Trophoblast cell (in vitro differentiated cells and primary cell): Measurements from ENCODE around the gene STRBP.

Experiments used
- DNase-seq, 2 donors: peaks; one replicate each; pipeline ENCODE4 v3.0.0-alpha.2; 2016
- H2AFZ ChIP-seq: 2 replicates; pipeline ENCODE4 v1.6.1; 2013; ENCODE audit warnings: low read length, moderate library complexity, mild to moderate bottlenecking; ENCODE audit not compliant: insufficient read depth, poor library complexity
- H2AK5ac ChIP-seq: 2 replicates; pipeline ENCODE4 v1.6.1; 2013; ENCODE audit warnings: mild to moderate bottlenecking, low read length
- H2BK120ac ChIP-seq: 2 replicates; pipeline ENCODE4 v1.6.1; 2013; ENCODE audit warnings: low read length, mild to moderate bottlenecking, moderate library complexity; ENCODE audit not compliant: insufficient read depth, poor library complexity
- H2BK12ac ChIP-seq: 2 replicates; pipeline ENCODE4 v1.6.1; 2013; ENCODE audit warnings: mild to moderate bottlenecking, low read length, moderate library complexity
- H2BK5ac ChIP-seq: 2 replicates; pipeline ENCODE4 v1.6.1; 2013; ENCODE audit warnings: low read length, low read depth, moderate library complexity, mild to moderate bottlenecking; ENCODE audit not compliant: poor library complexity
- H3K14ac ChIP-seq: 2 replicates; pipeline ENCODE4 v1.6.1; 2013; ENCODE audit warnings: mild to moderate bottlenecking, low read length
- H3K18ac ChIP-seq: 2 replicates; pipeline ENCODE4 v1.6.1; 2013; ENCODE audit warnings: mild to moderate bottlenecking, low read length
- H3K23ac ChIP-seq: 2 replicates; pipeline ENCODE4 v1.6.1; 2013; ENCODE audit warnings: low read length
- H3K27ac ChIP-seq: 2 replicates; pipeline ENCODE4 v1.5.1; 2013; ENCODE audit warnings: low read depth, mild to moderate bottlenecking, inconsistent platforms, low read length, moderate library complexity
- H3K27me3 ChIP-seq: 2 replicates; pipeline ENCODE4 v1.6.1; 2013; ENCODE audit warnings: inconsistent platforms, mild to moderate bottlenecking, low read length, moderate library complexity; ENCODE audit not compliant: insufficient read depth
- H3K36me3 ChIP-seq, 2 experiments: 1 replicate in 1 of 2; 2 replicates in 1 of 2; pipeline ENCODE4 v1.6.1; 2013; ENCODE audit warnings: low read length in 2 of 2, mild to moderate bottlenecking in 2 of 2, moderate library complexity in 1 of 2; ENCODE audit not compliant: insufficient read depth in 2 of 2, control insufficient read depth in 1 of 2
- H3K4ac ChIP-seq: 2 replicates; pipeline ENCODE4 v1.6.1; 2013; ENCODE audit warnings: low read depth, mild to moderate bottlenecking, low read length, moderate library complexity
- H3K4me1 ChIP-seq, 2 experiments: 1 replicate in 1 of 2; 2 replicates in 1 of 2; pipeline ENCODE4 v1.6.1; 2013; ENCODE audit warnings: low read length in 2 of 2, mild to moderate bottlenecking in 2 of 2, moderate library complexity in 1 of 2; ENCODE audit not compliant: insufficient read depth in 2 of 2, control insufficient read depth in 1 of 2
- H3K4me2 ChIP-seq: 2 replicates; pipeline ENCODE4 v1.6.1; 2013; ENCODE audit warnings: inconsistent platforms, mild to moderate bottlenecking, low read length, moderate library complexity
- H3K4me3 ChIP-seq: 2 replicates; pipeline ENCODE4 v1.5.1; 2013; ENCODE audit warnings: mild to moderate bottlenecking, low read depth, low read length, inconsistent platforms
- H3K79me1 ChIP-seq: one replicate; pipeline ENCODE4 v1.6.1; 2013; ENCODE audit warnings: low read length
- H3K79me2 ChIP-seq: 2 replicates; pipeline ENCODE4 v1.6.1; 2013; ENCODE audit warnings: low read length, mild to moderate bottlenecking; ENCODE audit not compliant: control insufficient read depth, insufficient read depth, poor library complexity
- H3K9ac ChIP-seq: 2 replicates; pipeline ENCODE4 v1.6.1; 2013; ENCODE audit warnings: mild to moderate bottlenecking, low read length
- H3K9me3 ChIP-seq: 2 replicates; pipeline ENCODE4 v1.6.1; 2013; ENCODE audit warnings: low read depth, mild to moderate bottlenecking, control low read depth, inconsistent platforms, low read length; ENCODE audit not compliant: insufficient read depth
- H4K12ac ChIP-seq: 2 replicates; pipeline ENCODE4 v1.6.1; 2013; ENCODE audit warnings: low read depth, mild to moderate bottlenecking, low read length, moderate library complexity
- H4K8ac ChIP-seq: 2 replicates; pipeline ENCODE4 v1.6.1; 2013; ENCODE audit warnings: low read depth, mild to moderate bottlenecking, low read length, moderate library complexity
- H4K91ac ChIP-seq: one replicate; pipeline ENCODE4 v1.6.1; 2013; ENCODE audit warnings: low read depth, mild to moderate bottlenecking, low read length, moderate library complexity
- WGBS: extraction: QIAGEN DNeasy Blood & Tissue Kit; methylation state at CpG from one replicate; pipeline ENCODE4 v1.1.7; 2013; ENCODE audit warnings: missing lambda C conversion rate; ENCODE audit not compliant: insufficient read length, insufficient coverage; ENCODE audit errors: extremely low coverage; 5-methylcytosine and 5-hydroxymethylcytosine counted together

STRBP gene

GRCh38 chr9:123231421-123231820 lies 37.0 kb downstream of the STRBP start:
- H2BK5ac ChIP-seq: no peak overlapping the region
- no CpG with 5 or more reads among the region's 1 CpG for WGBS
- no peaks in the 10 kb centered on the region for H3K36me3 ChIP-seq
- H3K79me1 ChIP-seq: no peaks in the 10 kb centered on the region
- no peak overlapping the region for H2BK12ac ChIP-seq
- H3K9me3 ChIP-seq: no peaks in the 10 kb centered on the region
- H3K14ac ChIP-seq: no peak overlapping the region
- H4K8ac ChIP-seq: no peak overlapping the region
- H3K9ac ChIP-seq: no peak overlapping the region
- no peak overlapping the region for H4K12ac ChIP-seq
- H3K23ac ChIP-seq: no peak overlapping the region
- H3K4ac ChIP-seq: no peak overlapping the region
- H3K79me2 ChIP-seq: no peaks in the 10 kb centered on the region
- H3K4me2 ChIP-seq: no peak overlapping the region
- H2AFZ ChIP-seq: no peak overlapping the region
- no peak overlapping the region for H2BK120ac ChIP-seq
- H3K4me3 ChIP-seq: no peak overlapping the region
- no peak overlapping the region for H4K91ac ChIP-seq
- no peak overlapping the region for H2AK5ac ChIP-seq
- H3K27ac ChIP-seq: no peak overlapping the region
- no peaks in the 10 kb centered on the region for H3K27me3 ChIP-seq
- no peak overlapping the region for H3K18ac ChIP-seq
- peaks cover 7% of the 10 kb centered on the region in 2 experiments for H3K4me1 ChIP-seq
- no peak for DNase-seq

GRCh38 chr9:123228967-123229366 lies 39.4 kb downstream of the STRBP start:
- no peak overlapping the region for H3K14ac ChIP-seq
- WGBS: no CpG with 5 or more reads among the region's 4 CpGs

GRCh38 chr9:123225995-123226394 lies 42.4 kb downstream of the STRBP start:
- Histone ChIP-seq H3K4me1 (no peaks in the 10 kb centered on the region), H3K4ac (no peak overlapping the region), H3K4me3 (no peak overlapping the region), H4K8ac (no peak overlapping the region), H2BK12ac (no peak overlapping the region), H3K79me2 (peaks cover 2% of the 10 kb centered on the region), H3K36me3 (no peaks in the 10 kb centered on the region), H3K27me3 (no peaks in the 10 kb centered on the region), H3K27ac (no peak overlapping the region), H2AK5ac (no peak overlapping the region), H3K79me1 (no peaks in the 10 kb centered on the region), H3K9me3 (no peaks in the 10 kb centered on the region), H2AFZ (no peak overlapping the region), H3K9ac (no peak overlapping the region), H4K91ac (no peak overlapping the region), H3K18ac (no peak overlapping the region), H3K14ac (no peak overlapping the region), H2BK5ac (no peak overlapping the region), H3K23ac (no peak overlapping the region), H3K4me2 (no peak overlapping the region), H4K12ac (no peak overlapping the region), H2BK120ac (no peak overlapping the region)
- DNase-seq: peak in 1 of 2 donors; percentile 4
- WGBS: no CpG with 5 or more reads among the region's 4 CpGs

More at GRCh38 chr9:123228967-123229366, 39.4 kb downstream of the STRBP start:
- no peak overlapping the region for H3K18ac ChIP-seq
- no peaks in the 10 kb centered on the region for H3K79me1 ChIP-seq
- H3K4me3 ChIP-seq: no peak overlapping the region
- no peak overlapping the region for H4K8ac ChIP-seq
- no peaks in the 10 kb centered on the region for H3K79me2 ChIP-seq
- no peaks in the 10 kb centered on the region for H3K27me3 ChIP-seq
- H4K12ac ChIP-seq: no peak overlapping the region
- no peak overlapping the region for H3K27ac ChIP-seq
- H3K4me2 ChIP-seq: no peak overlapping the region
- H3K4me1 ChIP-seq: peaks cover 7% of the 10 kb centered on the region in 2 experiments
- no peaks in the 10 kb centered on the region for H3K9me3 ChIP-seq
- no peaks in the 10 kb centered on the region for H3K36me3 ChIP-seq
- DNase-seq: no peak
- H2BK120ac ChIP-seq: no peak overlapping the region
- H2BK5ac ChIP-seq: no peak overlapping the region
- no peak overlapping the region for H3K9ac ChIP-seq
- H4K91ac ChIP-seq: no peak overlapping the region
- H2AFZ ChIP-seq: no peak overlapping the region
- no peak overlapping the region for H2AK5ac ChIP-seq
- H3K23ac ChIP-seq: no peak overlapping the region
- no peak overlapping the region for H2BK12ac ChIP-seq
- no peak overlapping the region for H3K4ac ChIP-seq

GRCh38 chr9:123225374-123225813 lies 43.0 kb downstream of the STRBP start:
- H2BK12ac ChIP-seq: no peak overlapping the region

More at GRCh38 chr9:123225374-123225813, 43.0 kb downstream of the STRBP start:
- H4K12ac ChIP-seq: no peak overlapping the region
- no peaks in the 10 kb centered on the region for H3K4me1 ChIP-seq
- no peak overlapping the region for H3K27ac ChIP-seq
- H2AFZ ChIP-seq: no peak overlapping the region
- H2BK5ac ChIP-seq: no peak overlapping the region
- H2BK120ac ChIP-seq: no peak overlapping the region
- no peak overlapping the region for H3K18ac ChIP-seq
- no peak overlapping the region for H4K91ac ChIP-seq
- no peaks in the 10 kb centered on the region for H3K79me1 ChIP-seq
- H3K27me3 ChIP-seq: no peaks in the 10 kb centered on the region
- peak; percentile 25 to 50 for DNase-seq
- no peak overlapping the region for H3K4ac ChIP-seq
- H4K8ac ChIP-seq: no peak overlapping the region
- H3K4me2 ChIP-seq: no peak overlapping the region
- no peaks in the 10 kb centered on the region for H3K9me3 ChIP-seq
- H3K79me2 ChIP-seq: peaks cover 2% of the 10 kb centered on the region
- no peak overlapping the region for H3K14ac ChIP-seq
- no peaks in the 10 kb centered on the region for H3K36me3 ChIP-seq
- H3K9ac ChIP-seq: no peak overlapping the region
- H2AK5ac ChIP-seq: no peak overlapping the region
- WGBS: no CpG with 5 or more reads among the region's 4 CpGs
- no peak overlapping the region for H3K4me3 ChIP-seq
- no peak overlapping the region for H3K23ac ChIP-seq
